PC-9 (cell line): ENCODE measurements around the gene ZCCHC10. TPM values are rescaled to one million over a fixed set of nuclear protein-coding genes. Genes with fewer than 3 reads are reported as not detected.

Experiments
- BruUV-seq: library from RNA; stranded (reverse); fragments of 400-500 nt; replicated peaks from 2 replicates; lab custom pipeline; 2021; lab: Mats Ljungman, UMichigan
- CTCF ChIA-PET: fragments of 300-600 bp; sonication (Branson Sonifier 250); formaldehyde crosslinking; loops from one replicate; lab custom pipeline; 2022; ENCODE audit warnings: antibody characterized with exemption; lab: Charles Lee
- POLR2A ChIA-PET: fragments of 300-600 bp; sonication (Branson Sonifier 250); formaldehyde crosslinking; loops from one replicate; lab custom pipeline; 2022; ENCODE audit warnings: antibody characterized with exemption; ENCODE audit not compliant: unreplicated experiment; lab: Charles Lee
- DNase-seq, 2 experiments: peaks; one replicate each; pipeline versions ENCODE4 v3.0.0 to v3.0.0-alpha.2; 2015 to 2022; ENCODE audit warnings: mixed read lengths in 1 of 2
- H2AFZ ChIP-seq: fragments of 200-600 bp; sonication (generic); 2 replicates; pipeline ENCODE4 v1.8.1; 2017; ENCODE audit warnings: antibody characterized with exemption
- H3F3A ChIP-seq: fragments of 200-600 bp; sonication (generic); 2 replicates; pipeline ENCODE4 v1.8.1; 2017; ENCODE audit warnings: antibody characterized with exemption, mild to moderate bottlenecking, low read depth; ENCODE audit not compliant: insufficient read depth
- H3K27ac ChIP-seq: fragments of 200-600 bp; sonication (generic); 2 replicates; pipeline ENCODE4 v1.6.1; 2016; ENCODE audit warnings: mixed run types
- H3K27me3 ChIP-seq: fragments of 200-600 bp; sonication (generic); 2 replicates; pipeline ENCODE4 v1.6.1; 2016; ENCODE audit warnings: low read depth, mixed run types; ENCODE audit not compliant: insufficient read depth
- H3K36me3 ChIP-seq: fragments of 200-600 bp; sonication (generic); 2 replicates; pipeline ENCODE4 v1.6.1; 2016; ENCODE audit warnings: low read depth, mixed run types
- H3K4me1 ChIP-seq: fragments of 200-600 bp; sonication (generic); replicated peaks from 2 replicates; pipeline ENCODE4 v1.6.1; 2016; ENCODE audit warnings: mixed run types; ENCODE audit not compliant: insufficient read depth
- H3K4me2 ChIP-seq: fragments of 200-600 bp; sonication (generic); 2 replicates; pipeline ENCODE4 v1.6.1; 2017; ENCODE audit warnings: mixed run types
- H3K4me3 ChIP-seq: fragments of 200-600 bp; sonication (generic); 2 replicates; pipeline ENCODE4 v1.6.1; 2016; ENCODE audit warnings: mixed run types
- H3K79me2 ChIP-seq: fragments of 200-600 bp; sonication (generic); 2 replicates; pipeline ENCODE4 v1.6.1; 2017; ENCODE audit warnings: low read depth, mixed run types
- H3K9me2 ChIP-seq: fragments of 200-600 bp; sonication (generic); 2 replicates; pipeline ENCODE4 v1.8.1; 2017; ENCODE audit warnings: mild to moderate bottlenecking; ENCODE audit not compliant: insufficient read depth
- H3K9me3 ChIP-seq: fragments of 200-600 bp; sonication (generic); 2 replicates; pipeline ENCODE4 v1.8.1; 2016; ENCODE audit warnings: low read depth; ENCODE audit not compliant: insufficient read depth
- H4K20me1 ChIP-seq: fragments of 200-600 bp; sonication (generic); 2 replicates; pipeline ENCODE4 v1.8.1; 2017; ENCODE audit not compliant: insufficient read depth
- CTCF ChIP-seq: fragments of 200-600 bp; sonication (generic); conservative IDR thresholded peaks from 2 replicates; pipeline ENCODE4 v1.6.1; 2017; ENCODE audit warnings: mixed run types, antibody characterized with exemption, mild to moderate bottlenecking, moderate library complexity
- EZH2 ChIP-seq: fragments of 200-600 bp; sonication (generic); IDR thresholded peaks from 2 replicates; pipeline ENCODE4 v1.8.0; 2017; ENCODE audit warnings: antibody characterized with exemption, low read depth
- intact Hi-C: fragments of 100-400 bp; cut with micrococcal nuclease; formaldehyde crosslinking; loops from one replicate; pipeline ENCODE4 v1.10.0; 2022; ENCODE audit not compliant: unreplicated experiment
- total RNA-seq: library from RNA; stranded (reverse); gene quantifications from 2 replicates; pipeline ENCODE4 v1.2.3, GENCODE V29; 2021

Gene ZCCHC10
- total RNA-seq, 1 experiment from 2014 or later: 14.9 TPM

GRCh38 chr5:133050521-133050920 lies 24.2 kb upstream of the ZCCHC10 start:
- TF ChIP-seq CTCF (no peak), EZH2 (no peak)
- Histone ChIP-seq H3K79me2 (peaks cover 51% of the 10 kb centered on the region), H4K20me1 (peaks cover 25% of the 10 kb centered on the region), H3K27me3 (no peaks in the 10 kb centered on the region), H3K36me3 (no peaks in the 10 kb centered on the region), H3F3A (peaks cover 28% of the 10 kb centered on the region; the same call in 1 of the 2 replicates), H3K27ac (peak overlapping the region; percentile 94), H3K4me3 (peak overlapping the region; percentile 71), H3K4me1 (peaks cover 41% of the 10 kb centered on the region), H3K9me3 (no peaks in the 10 kb centered on the region), H3K4me2 (peak overlapping the region; percentile 90), H2AFZ (no peak overlapping the region; the same call in 1 of the 2 replicates), H3K9me2 (no peaks in the 10 kb centered on the region)
- intact Hi-C loops: loop anchor here (2.0 kb wide), 1 partner anchor 88 kb away; the partner anchor contains the start of gene AFF4
- no peak for DNase-seq
- CTCF ChIA-PET: no interaction called here
- POLR2A ChIA-PET: no interaction called here
- BruUV-seq: no TSS peak

GRCh38 chr5:133049726-133050048 lies 23.3 kb upstream of the ZCCHC10 start:
- ChIA-PET CTCF (no interaction called here), POLR2A (interaction anchor here (0.5 kb wide), 1 partner anchor 1763 kb away, joined by 7 read pairs; no protein-coding TSS in a partner anchor)
- Histone ChIP-seq H3K36me3 (no peaks in the 10 kb centered on the region), H3K9me2 (no peaks in the 10 kb centered on the region), H4K20me1 (peaks cover 19% of the 10 kb centered on the region; the same call in 1 of the 2 replicates), H3K4me3 (no peak overlapping the region), H3K4me2 (peak overlapping the region; percentile 24; the same call in 1 of the 2 replicates), H3K79me2 (peaks cover 43% of the 10 kb centered on the region), H3K27ac (0 out of 2 replicates have a peak overlapping the region, but pooled peaks have one; percentile 5), H3F3A (peaks cover 28% of the 10 kb centered on the region; the same call in 1 of the 2 replicates), H3K4me1 (peaks cover 33% of the 10 kb centered on the region), H3K27me3 (no peaks in the 10 kb centered on the region), H3K9me3 (no peaks in the 10 kb centered on the region), H2AFZ (no peak overlapping the region)
- intact Hi-C loops: loop anchor here (2.0 kb wide), 1 partner anchor 87 kb away; the partner anchor contains the start of gene AFF4
- TF ChIP-seq CTCF (no peak), EZH2 (no peak)
- BruUV-seq: no TSS peak
- peak in 1 of 2 experiments; percentile 39 for DNase-seq

GRCh38 chr5:133048993-133049725 lies 22.8 kb upstream of the ZCCHC10 start:
- CTCF ChIA-PET: no interaction called here
- BruUV-seq: no TSS peak
- no peak overlapping the region for H2AFZ ChIP-seq
- H3F3A ChIP-seq: peaks cover 28% of the 10 kb centered on the region; the same call in 1 of the 2 replicates
- H3K4me1 ChIP-seq: peaks cover 28% of the 10 kb centered on the region
- H3K9me2 ChIP-seq: no peaks in the 10 kb centered on the region
- H3K9me3 ChIP-seq: no peaks in the 10 kb centered on the region
- POLR2A ChIA-PET: no interaction called here
- intact Hi-C loops: no loop called here
- peaks cover 14% of the 10 kb centered on the region; the same call in 1 of the 2 replicates for H4K20me1 ChIP-seq
- H3K79me2 ChIP-seq: peaks cover 37% of the 10 kb centered on the region
- TF ChIP-seq EZH2: no peak
- no peak for TF ChIP-seq CTCF
- H3K4me3 ChIP-seq: no peak overlapping the region
- no peak for DNase-seq
- no peaks in the 10 kb centered on the region for H3K36me3 ChIP-seq
- H3K27me3 ChIP-seq: no peaks in the 10 kb centered on the region
- H3K4me2 ChIP-seq: peak overlapping the region; percentile 24; the same call in 1 of the 2 replicates
- 0 out of 2 replicates have a peak overlapping the region, but pooled peaks have one; percentile 5 for H3K27ac ChIP-seq
